BLaER1 (cell line): ENCODE data around the gene PHEX.

Experiments used
- H3K27ac ChIP-seq: shearing (Covaris generic); formaldehyde crosslinking; 2 replicates; pipeline ENCODE4 v1.8.1; 2022
- H3K27me3 ChIP-seq: shearing (Covaris generic); formaldehyde crosslinking; 2 replicates; pipeline ENCODE4 v1.8.1; 2022
- H3K36me3 ChIP-seq: shearing (Covaris generic); formaldehyde crosslinking; 2 replicates; pipeline ENCODE4 v1.8.1; 2022
- H3K4me1 ChIP-seq: shearing (Covaris generic); formaldehyde crosslinking; 2 replicates; pipeline ENCODE4 v1.8.1; 2022
- H3K4me2 ChIP-seq: shearing (Covaris generic); formaldehyde crosslinking; 2 replicates; pipeline ENCODE4 v1.8.1; 2022
- H3K4me3 ChIP-seq: shearing (Covaris generic); formaldehyde crosslinking; 2 replicates; pipeline ENCODE4 v1.8.1; 2022
- H3K9ac ChIP-seq: shearing (Covaris generic); formaldehyde crosslinking; 2 replicates; pipeline ENCODE4 v1.8.1; 2022
- H3K9me3 ChIP-seq: shearing (Covaris generic); formaldehyde crosslinking; 2 replicates; pipeline ENCODE4 v1.8.1; 2022
- H4K20me1 ChIP-seq: shearing (Covaris generic); formaldehyde crosslinking; 2 replicates; pipeline ENCODE4 v1.8.1; 2022
- Cebpa-rat ChIP-seq: shearing (Covaris generic); IDR thresholded peaks from 2 replicates; pipeline ENCODE4 v1.8.1; 2022

PHEX gene

DNA sequence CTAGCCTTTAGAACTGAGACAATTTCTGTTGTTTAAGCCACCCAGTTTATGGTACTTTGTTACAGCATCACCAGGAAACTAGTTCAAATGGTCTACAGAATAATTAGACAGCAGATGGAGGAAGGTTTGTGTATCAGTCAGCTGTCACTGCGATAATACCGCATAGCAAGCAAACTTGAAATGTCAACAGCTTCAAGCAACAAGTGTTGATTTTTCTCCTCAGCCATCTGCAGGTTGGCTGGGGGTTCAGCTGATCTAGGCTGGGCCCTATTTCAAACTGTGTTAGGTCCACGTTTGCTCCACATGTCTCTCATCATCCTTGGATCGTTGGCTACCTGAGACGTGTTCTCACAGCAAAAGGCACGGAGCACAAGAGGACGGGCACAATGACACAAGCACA is 19.2 kb upstream of the PHEX start:
- no peak overlapping the region for H3K27ac ChIP-seq
- no peak overlapping the region for H3K9ac ChIP-seq
- H3K4me1 ChIP-seq: peaks cover 11% of the 10 kb centered on the region
- no peak for TF ChIP-seq Cebpa-rat
- H3K27me3 ChIP-seq: no peaks in the 10 kb centered on the region
- no peaks in the 10 kb centered on the region for H4K20me1 ChIP-seq
- no peak overlapping the region for H3K4me3 ChIP-seq
- H3K36me3 ChIP-seq: 0 out of 2 replicates have a peak, but pooled peaks cover 4% of the 10 kb centered on the region
- no peak overlapping the region for H3K4me2 ChIP-seq
- peaks cover 13% of the 10 kb centered on the region for H3K9me3 ChIP-seq

DNA sequence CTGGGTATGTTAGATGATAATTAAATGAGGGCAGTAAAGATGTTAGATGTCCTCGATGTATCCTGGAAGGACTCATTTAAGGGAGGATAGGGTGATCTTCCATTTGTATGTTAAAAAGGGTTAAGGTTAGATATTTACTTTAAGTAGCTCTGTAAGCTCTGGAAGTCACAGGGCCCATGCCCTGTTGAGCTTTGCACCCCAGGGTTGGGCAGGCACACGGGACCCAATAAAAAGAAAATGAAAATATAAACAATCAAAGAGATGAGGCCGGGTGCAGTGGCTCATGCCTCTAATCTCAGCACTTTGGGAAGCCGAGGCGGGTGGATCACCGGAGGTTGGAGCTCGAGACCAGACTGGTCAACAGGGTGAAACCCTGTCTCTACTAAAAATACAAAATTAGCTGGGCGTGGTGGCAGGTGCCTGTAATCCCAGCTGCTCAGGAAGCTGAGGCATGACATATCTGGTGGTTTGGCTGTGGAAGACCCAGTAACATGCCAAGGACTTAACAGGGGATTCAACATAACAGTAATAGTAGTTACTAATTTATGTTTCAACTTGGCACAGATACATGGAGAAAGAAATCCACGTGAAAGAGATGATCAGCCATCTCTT is 16.9 kb upstream of the PHEX start:
- H3K27ac ChIP-seq: no peak overlapping the region
- H3K4me3 ChIP-seq: no peak overlapping the region
- H3K9ac ChIP-seq: no peak overlapping the region
- H3K36me3 ChIP-seq: no peaks in the 10 kb centered on the region
- no peak for TF ChIP-seq Cebpa-rat
- H4K20me1 ChIP-seq: no peaks in the 10 kb centered on the region
- H3K27me3 ChIP-seq: no peaks in the 10 kb centered on the region
- peaks cover 11% of the 10 kb centered on the region for H3K4me1 ChIP-seq
- peak overlapping the region; percentile 38 for H3K4me2 ChIP-seq
- H3K9me3 ChIP-seq: no peaks in the 10 kb centered on the region

DNA sequence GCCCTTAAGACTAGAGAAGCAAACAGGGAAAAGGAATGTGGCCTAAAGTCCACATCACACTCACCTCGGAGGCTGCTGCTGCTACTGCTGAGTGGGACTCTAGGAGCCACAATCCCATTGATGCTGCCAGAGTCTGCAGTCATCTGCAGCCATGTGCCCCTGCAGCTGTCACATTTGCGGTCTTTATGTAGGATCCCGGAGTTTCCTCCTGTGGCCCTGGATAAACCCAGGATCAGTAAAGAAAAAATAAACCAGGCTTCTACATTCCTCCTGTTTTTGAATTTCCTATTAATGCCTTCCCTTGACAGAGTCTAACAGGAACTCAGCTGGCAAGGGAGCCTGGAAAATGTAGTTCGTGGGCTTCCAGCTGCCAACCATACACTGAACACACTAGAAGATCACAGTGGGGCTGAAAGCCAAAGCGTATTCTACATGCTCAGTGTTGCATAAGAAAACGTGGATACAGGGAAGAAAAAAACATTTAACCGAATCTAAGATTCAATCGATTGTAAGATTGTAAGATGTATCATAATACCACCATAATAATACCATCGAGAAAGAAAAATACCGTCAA is 10.3 kb upstream of the PHEX start:
- Histone ChIP-seq H3K27me3 (no peaks in the 10 kb centered on the region), H3K4me2 (no peak overlapping the region), H3K9me3 (0 out of 2 replicates have a peak, but pooled peaks cover 6% of the 10 kb centered on the region), H3K36me3 (no peaks in the 10 kb centered on the region), H4K20me1 (no peaks in the 10 kb centered on the region), H3K4me3 (no peak overlapping the region), H3K4me1 (no peaks in the 10 kb centered on the region), H3K27ac (no peak overlapping the region), H3K9ac (no peak overlapping the region)
- no peak for TF ChIP-seq Cebpa-rat

DNA sequence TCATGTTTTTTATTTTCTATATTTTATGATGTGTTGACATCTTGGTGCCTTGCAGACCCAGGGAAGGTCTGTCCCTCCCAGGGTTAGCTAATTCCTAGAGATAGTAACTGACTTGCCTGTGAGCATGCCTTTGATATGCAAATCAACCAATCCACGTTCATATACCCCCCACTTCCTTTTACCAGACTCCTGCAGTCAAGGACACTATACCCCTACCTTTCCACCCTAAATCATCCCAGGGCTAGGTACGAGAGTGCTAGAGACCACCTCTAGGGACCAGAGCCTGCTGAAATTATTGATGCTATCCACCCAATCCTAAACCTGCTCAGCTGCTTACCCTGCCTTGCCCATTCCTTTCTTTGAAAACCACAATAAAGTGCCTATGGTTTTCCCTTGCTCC is 7.5 kb upstream of the PHEX start:
- no peak overlapping the region for H3K4me3 ChIP-seq
- no peak overlapping the region for H3K27ac ChIP-seq
- no peak for TF ChIP-seq Cebpa-rat
- peaks cover 5% of the 10 kb centered on the region for H3K4me1 ChIP-seq
- H3K27me3 ChIP-seq: no peaks in the 10 kb centered on the region
- H3K4me2 ChIP-seq: no peak overlapping the region
- no peaks in the 10 kb centered on the region for H4K20me1 ChIP-seq
- H3K36me3 ChIP-seq: no peaks in the 10 kb centered on the region
- H3K9ac ChIP-seq: no peak overlapping the region
- 0 out of 2 replicates have a peak, but pooled peaks cover 6% of the 10 kb centered on the region for H3K9me3 ChIP-seq

DNA sequence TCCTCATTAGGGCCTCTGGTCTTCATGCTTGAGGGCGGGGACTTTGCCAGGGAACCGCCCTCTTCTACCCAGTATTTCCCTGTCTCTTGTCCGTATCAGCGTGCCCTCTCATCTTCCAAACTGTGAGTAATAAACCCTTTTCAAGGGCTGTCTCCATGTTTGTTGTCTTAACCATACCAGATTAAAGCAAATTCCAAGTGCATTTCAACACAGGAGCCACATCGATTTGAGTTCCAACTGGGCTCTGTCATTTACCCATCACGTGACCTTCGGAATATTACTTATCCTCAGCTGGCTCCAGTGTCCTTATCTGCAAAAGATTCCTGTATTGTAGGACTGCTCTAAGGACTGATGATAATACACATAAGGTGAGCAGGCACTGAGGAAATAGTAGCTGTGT is 6.4 kb upstream of the PHEX start:
- no peak for TF ChIP-seq Cebpa-rat
- no peak overlapping the region for H3K4me3 ChIP-seq

DNA sequence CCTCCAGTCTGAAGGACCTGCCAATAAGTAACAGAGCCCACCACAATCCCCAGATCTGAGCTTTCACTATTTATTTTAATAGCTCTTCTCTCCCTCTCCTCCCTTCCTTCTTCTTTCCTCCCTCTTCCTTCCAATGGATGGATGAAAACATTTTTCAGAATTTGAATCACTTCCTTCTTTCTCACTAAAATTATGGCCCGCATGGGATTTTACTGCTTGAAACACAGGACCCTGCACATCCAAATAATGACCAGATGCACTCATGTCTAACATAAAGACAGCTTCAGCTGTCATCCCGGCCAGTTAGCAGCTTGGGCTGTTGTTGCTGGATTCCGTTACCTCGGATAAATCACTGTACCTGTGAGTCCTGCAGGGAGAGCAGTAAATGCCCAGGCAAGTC is 5.4 kb upstream of the PHEX start:
- no peaks in the 10 kb centered on the region for H3K36me3 ChIP-seq
- no peaks in the 10 kb centered on the region for H3K27me3 ChIP-seq
- H4K20me1 ChIP-seq: no peaks in the 10 kb centered on the region
- H3K27ac ChIP-seq: no peak overlapping the region
- no peak overlapping the region for H3K9ac ChIP-seq
- 0 out of 2 replicates have a peak, but pooled peaks cover 2% of the 10 kb centered on the region for H3K9me3 ChIP-seq
- H3K4me1 ChIP-seq: peaks cover 14% of the 10 kb centered on the region
- no peak overlapping the region for H3K4me3 ChIP-seq
- no peak for TF ChIP-seq Cebpa-rat
- no peak overlapping the region for H3K4me2 ChIP-seq

More for the DNA sequence above, 6.4 kb upstream of the PHEX start:
- Histone ChIP-seq H3K4me2 (no peak overlapping the region), H3K4me1 (peaks cover 12% of the 10 kb centered on the region), H3K36me3 (no peaks in the 10 kb centered on the region), H3K9me3 (0 out of 2 replicates have a peak, but pooled peaks cover 6% of the 10 kb centered on the region), H3K9ac (no peak overlapping the region), H3K27me3 (no peaks in the 10 kb centered on the region), H3K27ac (no peak overlapping the region), H4K20me1 (no peaks in the 10 kb centered on the region)

DNA sequence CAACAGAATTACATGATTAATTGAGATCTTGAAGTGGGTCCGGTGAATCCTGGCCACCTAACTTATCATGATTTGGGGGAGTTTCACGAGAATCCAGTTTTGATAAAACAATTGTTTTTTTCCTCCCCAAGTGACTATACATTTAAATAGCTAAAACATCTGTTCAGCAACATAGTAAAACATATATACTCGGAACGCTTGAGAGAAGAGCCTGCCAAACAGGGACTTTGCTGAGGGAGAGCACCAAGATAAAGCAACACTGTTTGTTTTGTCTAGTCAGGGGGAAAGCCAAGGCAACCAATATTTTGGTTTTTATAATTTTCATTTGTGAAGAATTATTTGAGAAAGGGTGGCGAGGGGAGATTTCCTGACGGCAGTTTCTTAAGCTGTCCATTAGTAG is 381 bp downstream of the PHEX start:
- TF ChIP-seq Cebpa-rat: no peak
- H3K27me3 ChIP-seq: no peaks in the 10 kb centered on the region

DNA sequence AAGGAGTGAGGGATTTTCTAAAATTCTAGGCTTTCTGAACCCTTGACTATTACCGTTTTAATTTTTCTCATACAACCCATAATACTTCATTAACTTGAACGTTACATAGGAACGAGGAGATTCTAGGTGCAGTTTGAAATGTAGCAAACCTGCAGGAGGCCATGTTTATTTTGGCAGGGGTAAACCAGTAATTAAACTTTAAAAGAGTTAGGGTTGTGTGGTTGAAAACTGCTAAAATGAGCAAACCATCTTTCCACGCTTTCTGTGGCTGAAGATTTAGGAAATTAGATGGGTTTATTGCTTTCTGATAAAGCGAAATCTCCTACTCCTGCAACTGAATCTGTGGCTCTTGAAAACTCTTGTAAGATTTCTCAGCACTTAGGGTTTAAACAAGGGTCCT is 1.7 kb downstream of the PHEX start:
- no peak for TF ChIP-seq Cebpa-rat
- Histone ChIP-seq H3K4me1 (peaks cover 26% of the 10 kb centered on the region), H4K20me1 (no peaks in the 10 kb centered on the region), H3K4me3 (no peak overlapping the region), H3K27ac (no peak overlapping the region), H3K4me2 (no peak overlapping the region), H3K36me3 (no peaks in the 10 kb centered on the region), H3K27me3 (no peaks in the 10 kb centered on the region), H3K9ac (no peak overlapping the region), H3K9me3 (no peaks in the 10 kb centered on the region)

More for the DNA sequence above, 381 bp downstream of the PHEX start:
- Histone ChIP-seq H3K4me3 (no peak overlapping the region), H3K27ac (no peak overlapping the region), H3K4me2 (peak overlapping the region; percentile 27), H4K20me1 (no peaks in the 10 kb centered on the region), H3K4me1 (peaks cover 26% of the 10 kb centered on the region), H3K36me3 (no peaks in the 10 kb centered on the region), H3K9ac (no peak overlapping the region), H3K9me3 (no peaks in the 10 kb centered on the region)

DNA sequence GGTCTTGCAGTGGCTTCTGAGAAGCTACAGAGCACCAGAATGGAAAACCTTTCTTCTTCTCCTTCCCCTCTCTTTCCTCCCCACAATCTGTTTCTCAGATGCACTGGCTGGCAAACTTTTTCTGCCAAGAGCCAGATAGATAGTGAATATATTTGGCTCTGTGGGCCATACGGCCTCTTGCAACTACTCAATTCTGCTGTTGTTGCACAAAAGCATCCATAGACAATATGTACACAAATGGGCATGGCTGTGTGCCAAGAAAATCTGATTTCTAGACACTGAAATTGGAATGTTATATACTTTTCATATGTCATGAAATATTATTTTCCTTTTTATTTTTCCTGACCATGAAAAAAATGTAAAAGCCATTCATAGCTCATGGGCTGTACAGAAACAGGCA is 3.1 kb downstream of the PHEX start:
- Histone ChIP-seq H3K9ac (no peak overlapping the region), H3K4me2 (no peak overlapping the region), H3K4me1 (peaks cover 14% of the 10 kb centered on the region), H3K27ac (no peak overlapping the region), H3K9me3 (no peaks in the 10 kb centered on the region), H3K27me3 (no peaks in the 10 kb centered on the region), H3K4me3 (no peak overlapping the region), H3K36me3 (no peaks in the 10 kb centered on the region), H4K20me1 (no peaks in the 10 kb centered on the region)
- no peak for TF ChIP-seq Cebpa-rat

DNA sequence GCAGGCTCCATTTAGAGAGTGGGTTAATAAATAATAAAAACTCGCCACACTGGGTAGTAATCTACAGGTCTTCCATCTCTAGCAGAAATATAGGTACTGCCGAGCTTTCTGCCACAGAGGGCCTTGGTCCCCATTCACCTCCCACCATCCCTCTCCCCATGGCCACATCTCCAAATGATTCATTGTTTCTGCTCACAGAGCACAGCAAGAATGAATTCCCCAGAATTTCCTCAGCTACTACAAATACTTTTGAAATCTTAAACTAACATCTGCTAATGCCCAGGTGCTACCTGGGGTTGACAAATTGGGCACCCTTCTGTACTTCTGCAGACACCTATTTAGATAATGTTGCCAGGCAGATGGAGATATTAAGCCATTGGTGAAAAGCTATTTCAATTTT is 5.1 kb downstream of the PHEX start:
- no peaks in the 10 kb centered on the region for H3K36me3 ChIP-seq
- H3K27ac ChIP-seq: no peak overlapping the region
- peaks cover 7% of the 10 kb centered on the region for H3K4me1 ChIP-seq
- no peaks in the 10 kb centered on the region for H3K27me3 ChIP-seq
- H4K20me1 ChIP-seq: no peaks in the 10 kb centered on the region
- H3K4me2 ChIP-seq: no peak overlapping the region
- no peak for TF ChIP-seq Cebpa-rat
- H3K9ac ChIP-seq: no peak overlapping the region
- no peaks in the 10 kb centered on the region for H3K9me3 ChIP-seq
- no peak overlapping the region for H3K4me3 ChIP-seq
